GM12878 (cell line): ENCODE measurements around the gene MGLL. TPM values are rescaled to one million over a fixed set of nuclear protein-coding genes. Genes with fewer than 3 reads are reported as not detected.

Experiments
- ATAC-seq: fragments of 200-7000 bp; cut with Tn5 transposase; 3 replicates; pipeline ENCODE4 v1.9.1; 2020; ENCODE audit warnings: mild to moderate bottlenecking, moderate library complexity
- BruUV-seq: library from RNA; stranded (reverse); fragments of 400-500 nt; replicated peaks from 2 replicates; lab custom pipeline; 2021; lab: Mats Ljungman, UMichigan
- CTCF ChIA-PET: fragments of 300-600 bp; sonication (Branson Sonifier 250); formaldehyde crosslinking; extraction: SDS; loops from one replicate; lab custom pipeline; 2021; ENCODE audit warnings: inconsistent platforms; lab: Yijun Ruan, JAX
- POLR2A ChIA-PET: fragments of 350-600 bp; formaldehyde crosslinking; extraction: SDS; loops from one replicate; lab custom pipeline; 2021; ENCODE audit warnings: inconsistent platforms; lab: Charles Lee
- RAD21 ChIA-PET: fragments of 300-600 bp; sonication (Branson Sonifier 250); formaldehyde crosslinking; loops from one replicate; lab custom pipeline; 2023; ENCODE audit warnings: antibody characterized with exemption; ENCODE audit not compliant: unreplicated experiment; lab: Charles Lee
- SMC1A ChIA-PET: fragments of 300-600 bp; sonication (Branson Sonifier 250); formaldehyde crosslinking; loops from one replicate; lab custom pipeline; 2023; ENCODE audit not compliant: unreplicated experiment, uncharacterized antibody; lab: Charles Lee
- DNase-seq: peaks from one replicate; pipeline ENCODE4 v3.0.0-alpha.2; 2011; ENCODE audit warnings: low read depth, low spot score
- FAIRE-seq: peaks from 3 replicates; lab custom pipeline; 2011; peaks lifted over from hg19 to GRCh38; lab: Jason Lieb, UNC
- H2AFZ ChIP-seq: 2 replicates; pipeline ENCODE4 v1.6.0; 2011; ENCODE audit warnings: low read depth, low read length, control low read depth; ENCODE audit not compliant: control insufficient read depth
- H3K27ac ChIP-seq: 2 replicates; pipeline ENCODE4 v1.5.1; 2011; ENCODE audit warnings: control low read depth; ENCODE audit not compliant: control insufficient read depth, insufficient read depth
- H3K27me3 ChIP-seq, 2 experiments: replicated peaks in 1 of 2; 2 replicates each; pipeline versions ENCODE4 v1.6.0 to v1.6.1; 2011; ENCODE audit warnings: low read length in 1 of 2; ENCODE audit not compliant: control insufficient read depth in 2 of 2, insufficient read depth in 2 of 2
- H3K36me3 ChIP-seq, 2 experiments: 2 replicates each; pipeline ENCODE4 v1.5.1; 2011; ENCODE audit warnings: low read length in 1 of 2; ENCODE audit not compliant: control insufficient read depth in 2 of 2, insufficient read depth in 2 of 2
- H3K4me1 ChIP-seq: 2 replicates; pipeline ENCODE4 v1.6.1; 2011; ENCODE audit warnings: mild to moderate bottlenecking, low read length, moderate library complexity, mixed read lengths; ENCODE audit not compliant: control insufficient read depth, insufficient read depth
- H3K4me2 ChIP-seq: 2 replicates; pipeline ENCODE4 v1.6.0; 2011; ENCODE audit warnings: control low read depth; ENCODE audit not compliant: control insufficient read depth, insufficient read depth
- H3K4me3 ChIP-seq: fragments of 200-600 bp; sonication (generic); 2 replicates; pipeline ENCODE4 v1.5.1; 2016
- H3K79me2 ChIP-seq: 2 replicates; pipeline ENCODE4 v1.6.0; 2011; ENCODE audit warnings: low read length; ENCODE audit not compliant: control insufficient read depth, insufficient read depth
- H3K9ac ChIP-seq: 2 replicates; pipeline ENCODE4 v1.8.0; 2011; ENCODE audit warnings: low read length, control low read depth, mixed read lengths; ENCODE audit not compliant: control insufficient read depth, insufficient read depth
- H3K9me3 ChIP-seq: replicated peaks from 3 replicates; pipeline ENCODE4 v1.5.1; 2011; ENCODE audit warnings: mild to moderate bottlenecking, low read length; ENCODE audit not compliant: control insufficient read depth, insufficient read depth
- H4K20me1 ChIP-seq: 2 replicates; pipeline ENCODE4 v1.6.0; 2011; ENCODE audit not compliant: control insufficient read depth, insufficient read depth
- SMARCA5 ChIP-seq: fragments of 450-650 bp; IDR thresholded peaks from 2 replicates; pipeline ENCODE4 v1.6.1; 2017; ENCODE audit warnings: mild to moderate bottlenecking
- USF1 ChIP-seq: IDR thresholded peaks from 2 replicates; pipeline ENCODE4 v1.6.1; 2011; ENCODE audit warnings: borderline replicate concordance, low read depth, mild to moderate bottlenecking, moderate library complexity, mixed read lengths, low read length; ENCODE audit not compliant: insufficient read depth; ENCODE audit errors: extremely low read length
- WRNIP1 ChIP-seq: IDR thresholded peaks from 2 replicates; pipeline ENCODE4 v1.6.1; 2011; ENCODE audit warnings: low read depth, low read length, improper control_type of control experiment, borderline replicate concordance
- WGBS: methylation state at CpG from one replicate; pipeline ENCODE4 v1.1.6; 2016; ENCODE audit warnings: low lambda C conversion rate; ENCODE audit not compliant: insufficient replicate concordance, insufficient coverage; ENCODE audit errors: missing lambda C conversion rate; 5-methylcytosine and 5-hydroxymethylcytosine counted together
- in situ Hi-C: fragments of 300-500 bp; cut with MboI; formaldehyde crosslinking; loops from 9 replicates; pipeline ENCODE4 v1.14.3; 2018; ENCODE audit warnings: mixed read lengths
- intact Hi-C: fragments of 100-400 bp; cut with micrococcal nuclease; formaldehyde crosslinking; loops from one replicate; pipeline ENCODE4 v1.14.2; 2022; ENCODE audit not compliant: unreplicated experiment
- polyA plus RNA-seq, 11 experiments: library from polyadenylated mRNA; depleted of rRNA in 4 of 11; unstranded in 6 of 11; stranded (reverse) in 5 of 11; fragments of >200 nt; fragmentation: Nextera tagmentation in 4 of 11; fragmentation: Illumina TruSeq in 1 of 11; extraction: Ambion mirVana in 4 of 11; extraction: Trizol in 1 of 11; gene quantifications; 1 replicate in 1 of 11; 2 replicates in 10 of 11; pipeline versions ENCODE4 v1.2.1 to v1.2.3, GENCODE V29; 2011 to 2016; ENCODE audit warnings: inconsistent platforms in 2 of 11, missing spikeins in 2 of 11, low read depth in 1 of 11
- total RNA-seq, 4 experiments: library from RNA; depleted of rRNA in 3 of 4; stranded (reverse); fragments of >200 nt in 3 of 4; fragmentation: Illumina TruSeq in 1 of 4; extraction: Trizol in 1 of 4; gene quantifications; 2 replicates each; pipeline versions ENCODE4 v1.2.1 to v1.2.3, GENCODE V29; 2013 to 2021

Gene MGLL
- total and polyA plus RNA-seq, 10 of the 15 experiments (the other 5 are each of a cell fraction or from before 2014, with no cell fraction given): 44.9 to 177 (median 72.9) TPM

DNA sequence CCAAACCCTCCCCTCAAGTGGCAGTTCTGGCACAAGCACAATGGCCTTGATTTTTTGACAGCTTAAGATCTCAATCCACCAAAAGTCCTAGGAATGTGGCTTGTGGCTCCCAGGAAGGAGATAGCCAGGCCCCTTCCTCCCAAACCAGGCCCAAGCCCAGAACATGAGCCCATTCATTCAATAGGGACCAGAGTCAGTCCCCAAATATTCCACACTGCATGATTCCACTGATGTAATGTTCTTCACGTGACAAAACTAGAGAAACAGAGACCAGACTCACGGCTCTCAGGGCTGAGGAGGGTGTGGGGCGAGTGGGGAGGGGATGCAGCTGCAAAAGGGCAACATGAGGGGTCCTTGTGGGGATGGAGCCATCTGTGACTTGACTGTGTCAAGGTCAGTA lies 124.0 kb downstream of the MGLL start:
- WGBS: 98% methylated on average over 3 of the region's 3 CpGs
- SMC1A ChIA-PET: interaction anchor here (1.1 to 1.3 kb wide), 2 partner anchors 12 to 29 kb away, joined by 4 to 5 read pairs; no protein-coding TSS in a partner anchor
- POLR2A ChIA-PET: no interaction called here
- Histone ChIP-seq H3K9ac (no peak overlapping the region), H3K79me2 (no peaks in the 10 kb centered on the region; the same call in 1 of the 2 replicates), H3K27me3 (no peaks in the 10 kb centered on the region), H3K4me3 (no peak overlapping the region)
- BruUV-seq: no TSS peak
- TF ChIP-seq WRNIP1: no peak
- TF ChIP-seq SMARCA5: no peak
- no peak for TF ChIP-seq USF1
- TF ChIP-seq, all 136 proteins: peak for 0
- no peak for ATAC-seq
- no peak for DNase-seq
- in situ Hi-C loops (no loop called here), intact Hi-C loops (loop anchor here (5.0 kb wide), 2 partner anchors 54 to 134 kb away; no protein-coding TSS in a partner anchor)
- FAIRE-seq: no peak
- Histone ChIP-seq H3K36me3 (peaks cover 18 to 47% of the 10 kb centered on the region in 2 experiments; a peak in 3 of 4 replicates), H3K4me1 (peaks cover 14% of the 10 kb centered on the region), H3K9me3 (no peaks in the 10 kb centered on the region), H3K27ac (no peak overlapping the region; the same call in 1 of the 2 replicates), H4K20me1 (no peaks in the 10 kb centered on the region), H2AFZ (no peak overlapping the region), H3K4me2 (no peak overlapping the region)
- ChIA-PET RAD21 (interaction anchor here (1.9 kb wide), 1 partner anchor 37 kb away, joined by 7 read pairs; no protein-coding TSS in a partner anchor), CTCF (interaction anchor here (0.9 to 1.3 kb wide), 3 partner anchors 123 to 261 kb away, joined by 3 to 4 read pairs (median 3); no protein-coding TSS in a partner anchor)
